Measurements from ENCODE around the gene C1GALT1.
"Not testable (repeated sequence)": the region's sequence is repeated elsewhere in the genome, so short reads cannot be mapped to it uniquely, and the experiment has no call there.

Gene C1GALT1

DNA sequence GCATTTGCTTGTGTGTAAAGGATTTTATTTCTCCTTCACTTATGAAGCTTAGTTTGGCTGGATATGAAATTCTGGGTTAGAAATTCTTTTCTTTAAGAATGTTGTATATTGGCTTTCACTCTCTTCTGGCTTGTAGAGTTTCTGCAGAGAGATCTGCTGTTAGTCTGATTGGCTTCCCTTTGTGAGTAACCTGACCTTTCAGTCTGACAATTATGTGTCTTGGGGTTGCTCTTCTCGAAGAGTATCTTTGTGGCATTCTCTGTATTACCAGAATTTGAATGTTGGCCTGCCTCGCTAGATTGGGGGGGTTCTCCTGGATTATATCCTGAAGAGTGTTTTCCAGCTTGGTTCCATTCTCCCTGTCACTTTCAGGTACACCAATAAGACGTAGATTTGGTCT lies 17.9 kb downstream of the C1GALT1 start:
- Mint-ChIP-seq H3K36me3 (peaks cover 19% of the 10 kb centered on the region), H3K4me1 (peaks cover 62% of the 10 kb centered on the region)
- not testable (repeated sequence) for DNase-seq (ENCODE audit: low spot score in 2 of 2); H3K27ac Mint-ChIP-seq; H3K9me3 Mint-ChIP-seq; H3K27me3 Mint-ChIP-seq; ATAC-seq (ENCODE audit: low read depth); H3K4me3 Mint-ChIP-seq

- H3K36me3 Mint-ChIP-seq = peaks cover 18% of the 10 kb centered on the region
- peak overlapping the region; percentile 70 for H3K4me3 Mint-ChIP-seq
- DNase-seq (ENCODE audit: low spot score in 2 of 2) (peak; percentile 34 to 57), ATAC-seq (ENCODE audit: low read depth) (peak; percentile 100)
- H3K27ac Mint-ChIP-seq = peak overlapping the region; percentile 70
- peaks cover 62% of the 10 kb centered on the region for H3K4me1 Mint-ChIP-seq
- H3K27me3 Mint-ChIP-seq = no peaks in the 10 kb centered on the region
- H3K9me3 Mint-ChIP-seq = peaks cover 4% of the 10 kb centered on the region
These were observed 19.4 kb downstream of the C1GALT1 start for GRCh38 chr7:7201578-7202374.

GRCh38 chr7:7202375-7202720 lies 20.0 kb downstream of the C1GALT1 start:
- ATAC-seq (ENCODE audit: low read depth) (no peak), DNase-seq (ENCODE audit: low spot score in 2 of 2) (no peak)
- Mint-ChIP-seq H3K4me3 (peak overlapping the region; percentile 70), H3K27ac (peak overlapping the region; percentile 70), H3K4me1 (peaks cover 65% of the 10 kb centered on the region), H3K27me3 (no peaks in the 10 kb centered on the region), H3K9me3 (peaks cover 4% of the 10 kb centered on the region), H3K36me3 (peaks cover 23% of the 10 kb centered on the region)

DNA sequence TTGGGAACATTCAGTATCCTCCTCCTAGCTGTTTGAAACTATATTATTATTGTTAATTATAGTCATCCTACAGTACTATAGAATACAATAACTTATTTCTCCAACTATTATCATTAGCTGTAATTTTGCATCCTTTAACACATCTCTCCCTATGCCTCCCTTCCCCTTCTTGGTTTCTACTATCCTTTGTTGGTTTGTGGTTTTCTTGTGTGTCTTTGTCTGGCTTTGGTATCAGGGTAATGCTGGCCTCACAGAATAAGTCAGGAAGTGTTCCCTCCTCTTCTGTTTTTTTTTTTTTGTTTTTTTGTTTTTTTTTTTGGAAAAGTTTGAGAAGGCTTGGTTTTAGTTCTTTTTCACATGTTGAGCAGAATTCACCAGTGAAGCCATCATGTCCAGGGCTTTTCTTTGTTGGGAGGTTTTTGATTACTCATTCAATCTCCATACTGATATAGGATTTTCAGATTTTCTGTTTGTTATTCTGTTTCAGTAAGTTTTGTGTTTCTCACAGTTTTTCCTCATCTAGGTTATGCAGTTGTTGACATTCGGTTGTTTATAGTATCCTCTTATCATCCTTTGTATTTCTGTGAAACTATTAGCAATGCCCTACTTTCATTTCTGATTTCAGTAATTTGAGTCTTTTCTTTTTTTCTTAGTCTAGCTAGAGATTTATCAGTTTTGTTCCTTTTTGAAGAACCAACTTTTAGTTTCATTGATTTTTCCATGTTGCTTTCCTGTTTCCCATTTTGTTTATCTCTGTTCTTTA lies 21.6 kb downstream of the C1GALT1 start:
- no peaks in the 10 kb centered on the region for H3K27me3 Mint-ChIP-seq
- no peak overlapping the region for H3K27ac Mint-ChIP-seq
- peaks cover 53% of the 10 kb centered on the region for H3K4me1 Mint-ChIP-seq
- H3K4me3 Mint-ChIP-seq = no peak overlapping the region
- ATAC-seq (ENCODE audit: low read depth) (no peak), DNase-seq (ENCODE audit: low spot score in 2 of 2) (no peak)
- peaks cover 17% of the 10 kb centered on the region for H3K36me3 Mint-ChIP-seq
- H3K9me3 Mint-ChIP-seq = peaks cover 2% of the 10 kb centered on the region

- Mint-ChIP-seq H3K4me1 (peaks cover 49% of the 10 kb centered on the region), H3K36me3 (peaks cover 22% of the 10 kb centered on the region), H3K27me3 (no peaks in the 10 kb centered on the region), H3K9me3 (no peaks in the 10 kb centered on the region), H3K4me3 (no peak overlapping the region), H3K27ac (no peak overlapping the region)
- ATAC-seq (ENCODE audit: low read depth) (no peak), DNase-seq (ENCODE audit: low spot score in 2 of 2) (no peak)
These were observed 25.5 kb downstream of the C1GALT1 start for GRCh38 chr7:7207876-7208275.

DNA sequence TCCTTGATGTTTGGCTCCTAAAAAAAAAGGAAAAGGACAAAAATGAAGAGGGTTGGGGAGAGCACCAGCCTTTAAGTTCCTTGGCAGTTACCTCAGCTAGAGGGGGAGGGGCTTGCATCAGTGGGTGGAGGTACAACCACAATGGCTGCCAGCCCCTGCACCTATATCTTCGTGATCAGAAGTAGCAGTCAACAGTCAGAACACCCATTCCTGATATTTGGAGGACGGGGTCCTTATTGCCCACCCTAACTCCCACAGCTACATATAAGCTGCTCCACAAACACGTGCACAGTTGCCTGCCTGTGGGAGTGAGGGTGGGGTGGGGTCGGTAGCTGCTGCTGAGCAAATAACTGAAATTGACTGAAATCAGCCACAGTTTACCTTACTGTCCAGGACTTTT lies 26.2 kb downstream of the C1GALT1 start:
- DNase-seq (ENCODE audit: low spot score in 2 of 2) (no peak), ATAC-seq (ENCODE audit: low read depth) (no peak)
- H3K9me3 Mint-ChIP-seq = no peaks in the 10 kb centered on the region
- H3K27ac Mint-ChIP-seq = no peak overlapping the region
- peaks cover 22% of the 10 kb centered on the region for H3K36me3 Mint-ChIP-seq
- no peak overlapping the region for H3K4me3 Mint-ChIP-seq
- peaks cover 45% of the 10 kb centered on the region for H3K4me1 Mint-ChIP-seq
- no peaks in the 10 kb centered on the region for H3K27me3 Mint-ChIP-seq

DNA sequence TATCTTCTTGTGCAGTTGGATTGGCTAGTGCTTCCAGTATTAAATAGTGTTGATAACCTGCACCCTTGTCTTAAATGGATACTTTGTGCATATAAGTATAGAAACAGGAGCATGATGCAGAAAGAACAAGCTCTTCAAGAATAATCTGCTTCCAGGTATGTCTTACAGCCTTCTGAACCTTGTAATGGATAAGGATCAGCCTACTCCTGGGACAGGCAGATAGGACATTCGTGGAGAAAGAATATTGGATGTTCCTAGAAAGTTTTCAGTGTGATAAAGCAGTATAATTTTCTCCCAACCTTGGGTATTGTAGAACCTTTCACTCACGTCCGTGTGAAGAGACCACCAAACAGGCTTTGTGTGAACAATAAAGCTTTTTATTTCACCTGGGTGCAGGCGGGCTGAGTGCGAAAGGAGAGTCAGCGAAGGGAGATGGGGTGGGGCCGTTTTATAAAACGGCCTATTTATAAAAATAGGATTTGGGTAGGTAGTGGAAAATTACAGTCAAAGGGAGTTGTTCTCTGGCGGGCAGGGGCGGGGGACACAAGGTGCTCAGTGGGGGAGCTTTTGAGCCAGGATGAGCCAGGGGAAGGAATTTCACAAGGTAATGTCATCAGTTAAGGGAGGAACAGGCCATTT lies 27.2 kb downstream of the C1GALT1 start:
- ATAC-seq (ENCODE audit: low read depth) = no peak
- no peak overlapping the region for H3K27ac Mint-ChIP-seq
- H3K4me1 Mint-ChIP-seq = peaks cover 36% of the 10 kb centered on the region

DNA sequence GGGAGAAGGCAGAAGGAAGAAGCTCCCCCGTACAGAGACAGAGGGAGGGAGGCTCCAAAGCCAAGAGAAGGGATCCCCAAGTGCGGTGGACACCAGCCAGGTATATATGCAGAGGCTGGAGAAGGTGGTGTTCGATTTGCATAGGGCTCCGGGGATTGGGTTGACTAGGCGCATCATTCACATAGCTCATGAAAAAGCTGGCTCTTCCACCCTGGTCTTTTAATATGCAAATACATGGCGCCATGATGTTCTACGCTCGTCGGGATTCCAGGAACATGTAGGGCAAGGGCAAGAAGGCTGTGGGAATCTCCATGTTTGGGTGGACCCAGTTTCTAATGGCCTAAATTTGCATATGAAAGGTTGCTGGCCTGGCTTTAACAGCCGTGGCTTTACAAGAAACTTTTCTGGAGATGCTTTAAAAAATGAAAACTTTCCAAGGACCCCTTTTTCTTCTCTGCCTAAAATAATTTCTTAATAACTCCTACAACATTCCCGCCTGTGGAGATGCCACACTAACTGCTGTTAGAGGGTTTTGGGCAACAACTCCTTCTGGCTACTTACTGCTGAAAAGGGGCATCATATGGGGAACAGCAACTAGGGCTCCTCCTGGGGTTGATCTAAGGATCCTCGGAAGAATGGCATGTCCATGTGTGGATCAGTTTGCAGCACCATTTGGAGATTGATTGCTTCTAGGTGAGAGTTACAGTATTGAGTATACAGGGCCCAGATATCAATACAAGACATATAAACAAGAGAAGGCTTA lies 28.3 kb downstream of the C1GALT1 start:
- Mint-ChIP-seq H3K4me3 (no peak overlapping the region), H3K9me3 (no peaks in the 10 kb centered on the region), H3K4me1 (peaks cover 26% of the 10 kb centered on the region), H3K36me3 (peaks cover 23% of the 10 kb centered on the region), H3K27me3 (no peaks in the 10 kb centered on the region), H3K27ac (no peak overlapping the region)
- ATAC-seq (ENCODE audit: low read depth) (no peak), DNase-seq (ENCODE audit: low spot score in 2 of 2) (no peak)

More for the DNA sequence above, 27.2 kb downstream of the C1GALT1 start:
- H3K36me3 Mint-ChIP-seq = peaks cover 20% of the 10 kb centered on the region
- H3K27me3 Mint-ChIP-seq = no peaks in the 10 kb centered on the region
- no peaks in the 10 kb centered on the region for H3K9me3 Mint-ChIP-seq
- no peak overlapping the region for H3K4me3 Mint-ChIP-seq
- no peak for DNase-seq (ENCODE audit: low spot score in 2 of 2)

DNA sequence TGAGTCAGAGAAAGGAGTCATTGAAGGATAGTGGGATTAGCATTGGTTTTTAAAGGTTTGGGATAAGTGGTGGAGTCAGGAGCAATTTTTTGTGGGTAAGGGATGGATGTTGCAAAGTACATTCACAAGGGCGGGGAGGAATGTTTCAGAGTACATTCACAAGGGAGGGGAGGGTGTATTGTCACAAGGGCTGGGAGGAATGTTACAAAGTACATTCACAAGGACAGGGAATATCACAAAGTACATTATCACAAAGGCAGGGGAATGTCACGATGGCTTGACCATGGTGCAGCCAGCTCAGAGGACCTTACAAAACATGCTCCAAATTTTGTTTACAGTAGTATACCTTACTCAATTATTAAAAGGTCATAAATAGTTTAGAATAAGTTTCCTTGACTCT lies 30.3 kb downstream of the C1GALT1 start:
- Mint-ChIP-seq H3K4me3 (no peak overlapping the region), H3K36me3 (peaks cover 21% of the 10 kb centered on the region), H3K27me3 (no peaks in the 10 kb centered on the region), H3K27ac (no peak overlapping the region), H3K4me1 (peaks cover 26% of the 10 kb centered on the region), H3K9me3 (no peaks in the 10 kb centered on the region)
- ATAC-seq (ENCODE audit: low read depth) (no peak), DNase-seq (ENCODE audit: low spot score in 2 of 2) (no peak)

GRCh38 chr7:7214398-7215347 lies 32.3 kb downstream of the C1GALT1 start:
- no peaks in the 10 kb centered on the region for H3K27me3 Mint-ChIP-seq
- ATAC-seq (ENCODE audit: low read depth) (no peak), DNase-seq (ENCODE audit: low spot score in 2 of 2) (no peak)
- no peaks in the 10 kb centered on the region for H3K9me3 Mint-ChIP-seq
- peaks cover 26% of the 10 kb centered on the region for H3K4me1 Mint-ChIP-seq
- peaks cover 25% of the 10 kb centered on the region for H3K36me3 Mint-ChIP-seq
- no peak overlapping the region for H3K27ac Mint-ChIP-seq
- H3K4me3 Mint-ChIP-seq = no peak overlapping the region

DNA sequence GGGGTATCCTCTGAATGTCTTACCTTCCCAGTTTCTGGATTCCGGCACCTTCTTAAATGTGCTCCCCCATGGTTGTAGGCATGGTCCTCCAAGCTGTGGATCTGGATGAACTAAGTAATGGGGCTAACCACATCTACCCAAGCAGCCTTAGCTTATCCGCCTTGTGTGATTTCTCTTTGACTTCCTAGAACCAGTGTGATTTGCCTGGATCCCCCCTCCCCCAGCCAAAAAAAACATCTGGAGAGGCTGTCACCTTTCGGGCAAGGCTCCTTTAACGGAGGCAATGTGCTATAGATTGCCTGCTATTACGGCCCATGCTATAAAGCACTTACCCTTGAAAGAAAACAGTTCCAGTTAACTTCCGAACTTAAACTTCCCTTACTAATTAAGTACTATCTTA lies 33.9 kb downstream of the C1GALT1 start:
- Mint-ChIP-seq H3K9me3 (no peaks in the 10 kb centered on the region), H3K27me3 (no peaks in the 10 kb centered on the region), H3K36me3 (peaks cover 22% of the 10 kb centered on the region), H3K27ac (peak overlapping the region; percentile 42), H3K4me3 (no peak overlapping the region), H3K4me1 (peaks cover 19% of the 10 kb centered on the region)
- DNase-seq (ENCODE audit: low spot score in 2 of 2) (no peak), ATAC-seq (ENCODE audit: low read depth) (no peak)

GRCh38 chr7:7219216-7219615 lies 36.9 kb downstream of the C1GALT1 start:
- DNase-seq (ENCODE audit: low spot score in 2 of 2) (no peak), ATAC-seq (ENCODE audit: low read depth) (no peak)
- peaks cover 22% of the 10 kb centered on the region for H3K4me1 Mint-ChIP-seq
- H3K36me3 Mint-ChIP-seq = peaks cover 27% of the 10 kb centered on the region
- no peaks in the 10 kb centered on the region for H3K9me3 Mint-ChIP-seq
- no peaks in the 10 kb centered on the region for H3K27me3 Mint-ChIP-seq
- H3K27ac Mint-ChIP-seq = no peak overlapping the region
- no peak overlapping the region for H3K4me3 Mint-ChIP-seq

DNA sequence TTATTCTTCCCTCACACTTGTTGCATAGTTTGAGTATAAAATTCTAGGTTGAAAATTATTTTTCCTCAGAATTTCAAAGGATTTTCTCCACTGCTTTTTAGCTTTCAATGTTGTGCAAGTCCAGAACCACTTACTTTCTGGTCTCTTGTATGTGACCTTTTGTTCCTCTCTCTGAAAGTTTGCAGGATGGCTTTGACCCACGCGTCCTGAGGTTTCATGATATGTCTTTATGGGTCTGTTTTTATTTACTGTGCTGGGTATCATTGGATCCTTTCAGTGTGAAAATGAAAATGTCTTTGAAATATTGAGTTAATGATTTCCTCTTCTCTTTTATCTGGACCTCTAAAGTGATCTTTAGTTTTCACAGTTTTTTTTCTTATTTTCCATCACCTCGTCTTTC lies 38.5 kb downstream of the C1GALT1 start:
- Mint-ChIP-seq H3K9me3 (no peaks in the 10 kb centered on the region), H3K27me3 (no peaks in the 10 kb centered on the region), H3K27ac (peak overlapping the region; percentile 56), H3K4me1 (peaks cover 27% of the 10 kb centered on the region), H3K36me3 (peaks cover 30% of the 10 kb centered on the region), H3K4me3 (no peak overlapping the region)
- DNase-seq (ENCODE audit: low spot score in 2 of 2) = no peak
- ATAC-seq (ENCODE audit: low read depth) = no peak
